Activated naive CD8-positive, alpha-beta T cell treated with anti-CD3 and anti-CD28 coated beads, Interleukin-2, amount 50 U/mL, for 24 hours (primary cell): ENCODE data around the gene NDUFAF8.

Experiments used
- ATAC-seq: fragments of 150-1000 bp; cut with Tn5 transposase; one replicate; pipeline ENCODE4 v1.10.0; 2021
- DNase-seq: peaks from one replicate; pipeline ENCODE4 v3.0.0; 2021
- H3K27ac Mint-ChIP-seq: one replicate; pipeline ENCODE4 v1.8.0; 2021; ENCODE audit warnings: mild to moderate bottlenecking, mixed read lengths
- H3K27me3 Mint-ChIP-seq: one replicate; pipeline ENCODE4 v1.8.0; 2021; ENCODE audit warnings: mixed read lengths
- H3K36me3 Mint-ChIP-seq: one replicate; pipeline ENCODE4 v1.8.0; 2021; ENCODE audit warnings: low read depth, mixed read lengths
- H3K4me1 Mint-ChIP-seq: one replicate; pipeline ENCODE4 v1.8.0; 2021; ENCODE audit warnings: mixed read lengths
- H3K4me3 Mint-ChIP-seq: one replicate; pipeline ENCODE4 v1.8.0; 2021; ENCODE audit warnings: mild to moderate bottlenecking, moderate library complexity, mixed read lengths
- H3K9me3 Mint-ChIP-seq: one replicate; pipeline ENCODE4 v1.8.0; 2021; ENCODE audit warnings: mixed read lengths

NDUFAF8 gene

GRCh38 chr17:81236784-81237183, 2.3 kb upstream of the NDUFAF8 start:
- no peaks in the 10 kb centered on the region for H3K9me3 Mint-ChIP-seq
- H3K27me3 Mint-ChIP-seq: no peaks in the 10 kb centered on the region
- no peak overlapping the region for H3K27ac Mint-ChIP-seq
- H3K36me3 Mint-ChIP-seq: peaks cover 14% of the 10 kb centered on the region
- H3K4me3 Mint-ChIP-seq: no peak overlapping the region
- H3K4me1 Mint-ChIP-seq: peaks cover 29% of the 10 kb centered on the region
- ATAC-seq (no peak), DNase-seq (no peak)

DNA sequence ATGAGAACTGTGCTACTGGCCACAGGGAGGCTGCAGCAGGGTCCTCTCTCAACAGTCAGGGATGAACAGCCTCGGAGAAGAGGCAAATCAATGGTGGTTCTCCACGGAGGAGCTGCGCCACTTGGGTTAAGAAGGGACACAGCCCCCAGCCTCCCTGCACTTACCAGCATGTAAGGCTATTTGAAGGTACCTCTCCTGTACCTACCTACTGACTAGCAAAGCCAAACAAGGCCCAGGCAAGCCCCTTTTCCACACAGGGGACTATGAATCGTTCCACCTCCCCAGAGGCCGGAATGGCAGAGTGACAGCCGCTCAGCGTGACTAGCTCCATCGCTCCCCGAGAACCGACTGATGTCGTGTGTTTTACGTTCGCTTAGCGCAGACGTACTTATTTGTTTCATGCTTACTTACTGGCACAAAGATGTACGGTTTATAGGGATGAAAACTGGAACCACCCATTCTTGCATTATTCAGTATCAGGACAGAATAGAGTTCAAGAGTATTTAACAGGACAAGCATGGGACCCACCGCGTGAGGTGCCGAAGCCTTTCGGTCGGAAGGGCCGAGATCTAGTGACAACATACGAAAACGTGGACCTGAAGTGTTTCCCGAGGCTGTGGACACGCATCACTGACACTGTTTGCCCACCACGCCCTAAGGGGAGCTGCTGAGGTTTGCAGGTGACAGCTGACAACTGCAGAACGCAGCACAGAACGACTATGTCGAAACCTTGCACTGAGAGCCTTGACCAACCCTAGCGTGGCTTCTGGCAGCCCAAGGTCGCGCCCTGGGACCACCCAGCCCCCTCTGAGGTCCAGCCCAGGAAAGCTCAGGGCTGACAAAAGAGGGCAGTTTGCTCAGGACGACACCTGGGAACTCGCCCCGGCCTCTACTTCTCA, 1.3 kb upstream of the NDUFAF8 start:
- no peak for DNase-seq
- H3K9me3 Mint-ChIP-seq: no peaks in the 10 kb centered on the region
- H3K27me3 Mint-ChIP-seq: no peaks in the 10 kb centered on the region
- ATAC-seq: no peak
- H3K27ac Mint-ChIP-seq: peak overlapping the region; percentile 59
- peaks cover 34% of the 10 kb centered on the region for H3K4me1 Mint-ChIP-seq
- H3K4me3 Mint-ChIP-seq: peak overlapping the region; percentile 82
- H3K36me3 Mint-ChIP-seq: peaks cover 14% of the 10 kb centered on the region

DNA sequence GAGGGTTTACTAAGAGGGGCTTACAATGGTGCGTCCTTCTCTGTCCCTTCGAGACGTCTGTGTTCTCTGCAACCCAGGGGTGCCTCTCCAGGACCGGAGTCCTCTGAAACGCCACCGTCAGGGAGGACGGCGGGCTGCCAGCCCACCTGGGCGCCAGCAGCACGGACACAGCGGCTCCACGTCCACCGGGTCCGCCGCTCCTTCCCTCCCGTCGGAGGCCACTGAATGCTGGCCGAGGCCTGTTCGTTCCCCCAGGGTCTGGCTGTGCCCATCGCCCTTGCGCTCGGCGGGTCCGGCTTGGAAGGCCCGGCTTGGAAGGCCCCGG, 666 bp upstream of the NDUFAF8 start:
- Mint-ChIP-seq H3K9me3 (no peaks in the 10 kb centered on the region), H3K4me1 (peaks cover 34% of the 10 kb centered on the region), H3K4me3 (peak overlapping the region; percentile 82), H3K36me3 (peaks cover 14% of the 10 kb centered on the region), H3K27me3 (no peaks in the 10 kb centered on the region), H3K27ac (no peak overlapping the region)
- DNase-seq (no peak), ATAC-seq (no peak)

- peak; percentile 7 for ATAC-seq
- DNase-seq: peak; percentile 56
- H3K36me3 Mint-ChIP-seq: peaks cover 14% of the 10 kb centered on the region
- no peaks in the 10 kb centered on the region for H3K27me3 Mint-ChIP-seq
- peaks cover 36% of the 10 kb centered on the region for H3K4me1 Mint-ChIP-seq
- no peaks in the 10 kb centered on the region for H3K9me3 Mint-ChIP-seq
- H3K27ac Mint-ChIP-seq: peak overlapping the region; percentile 92
- peak overlapping the region; percentile 92 for H3K4me3 Mint-ChIP-seq
Observed at GRCh38 chr17:81239714-81240555, 817 bp downstream of the NDUFAF8 start.

- Mint-ChIP-seq H3K9me3 (no peaks in the 10 kb centered on the region), H3K27ac (peak overlapping the region; percentile 33), H3K27me3 (no peaks in the 10 kb centered on the region), H3K36me3 (peaks cover 14% of the 10 kb centered on the region), H3K4me1 (peaks cover 36% of the 10 kb centered on the region), H3K4me3 (peak overlapping the region; percentile 92)
- no peak for ATAC-seq
- DNase-seq: no peak
Observed at GRCh38 chr17:81240761-81241160, 1.6 kb downstream of the NDUFAF8 start.

GRCh38 chr17:81241203-81241602, 2.1 kb downstream of the NDUFAF8 start:
- no peaks in the 10 kb centered on the region for H3K27me3 Mint-ChIP-seq
- H3K36me3 Mint-ChIP-seq: peaks cover 14% of the 10 kb centered on the region
- DNase-seq (no peak), ATAC-seq (no peak)
- peak overlapping the region; percentile 92 for H3K4me3 Mint-ChIP-seq
- peaks cover 34% of the 10 kb centered on the region for H3K4me1 Mint-ChIP-seq
- no peak overlapping the region for H3K27ac Mint-ChIP-seq
- no peaks in the 10 kb centered on the region for H3K9me3 Mint-ChIP-seq

- Mint-ChIP-seq H3K27me3 (no peaks in the 10 kb centered on the region), H3K4me3 (peak overlapping the region; percentile 92), H3K4me1 (peaks cover 33% of the 10 kb centered on the region), H3K9me3 (no peaks in the 10 kb centered on the region), H3K27ac (peak overlapping the region; percentile 54), H3K36me3 (peaks cover 14% of the 10 kb centered on the region)
- ATAC-seq (peak; percentile 12), DNase-seq (peak; percentile 83)
Observed at GRCh38 chr17:81241648-81242420, 2.7 kb downstream of the NDUFAF8 start.

DNA sequence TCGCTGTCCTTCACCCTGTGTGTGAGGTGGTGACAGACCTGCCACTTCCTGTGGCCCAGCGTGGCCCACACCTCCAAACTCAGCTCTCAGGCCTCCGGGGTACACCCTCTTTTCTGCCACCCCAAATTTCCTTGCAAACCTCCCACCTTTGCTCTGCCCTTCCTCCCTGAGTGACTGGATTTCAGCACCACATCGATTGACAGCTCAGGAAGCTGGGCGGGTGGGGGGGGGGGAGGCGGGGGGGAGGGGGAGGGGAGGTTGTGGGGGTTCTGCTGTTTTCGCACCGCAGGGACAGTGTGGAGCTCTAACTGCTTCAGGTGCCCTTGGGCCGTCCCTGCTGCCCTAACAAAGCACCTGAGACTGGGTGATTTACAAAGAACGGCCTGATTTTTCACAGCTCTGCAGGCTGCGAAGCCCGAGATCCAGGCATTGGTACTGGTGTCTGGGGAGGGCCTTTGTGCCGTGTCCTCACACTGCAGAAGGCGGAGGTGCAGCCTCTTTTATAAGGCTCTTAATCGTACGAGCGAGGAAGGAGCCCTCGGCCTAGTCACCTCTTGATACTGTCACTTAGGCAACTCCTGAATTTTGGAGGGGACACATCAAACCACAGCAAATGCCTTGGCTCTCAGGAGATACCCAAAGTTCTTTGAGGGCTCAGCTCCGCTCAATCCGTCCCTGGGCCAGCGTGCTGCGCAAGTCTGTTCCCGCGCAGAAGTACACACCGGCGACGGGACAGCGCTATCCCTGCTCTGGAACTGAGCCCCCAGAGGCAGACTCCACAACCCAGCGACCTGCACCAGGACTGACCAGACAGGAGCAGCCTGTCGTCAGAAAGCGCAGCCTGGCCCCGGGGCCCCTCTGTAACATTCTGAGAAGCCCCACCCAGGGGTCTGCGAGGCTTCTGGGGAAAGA, 3.6 kb downstream of the NDUFAF8 start:
- Mint-ChIP-seq H3K36me3 (peaks cover 14% of the 10 kb centered on the region), H3K27me3 (no peaks in the 10 kb centered on the region), H3K9me3 (no peaks in the 10 kb centered on the region), H3K4me1 (peaks cover 27% of the 10 kb centered on the region), H3K27ac (peak overlapping the region; percentile 54), H3K4me3 (no peak overlapping the region)
- no peak for ATAC-seq
- DNase-seq: no peak

- H3K36me3 Mint-ChIP-seq: peaks cover 14% of the 10 kb centered on the region
- peaks cover 22% of the 10 kb centered on the region for H3K4me1 Mint-ChIP-seq
- H3K4me3 Mint-ChIP-seq: no peak overlapping the region
- no peaks in the 10 kb centered on the region for H3K27me3 Mint-ChIP-seq
- no peak overlapping the region for H3K27ac Mint-ChIP-seq
- no peaks in the 10 kb centered on the region for H3K9me3 Mint-ChIP-seq
- ATAC-seq (no peak), DNase-seq (no peak)
Observed at GRCh38 chr17:81243333-81243664, 4.2 kb downstream of the NDUFAF8 start.

GRCh38 chr17:81244358-81245023, 5.4 kb downstream of the NDUFAF8 start:
- DNase-seq (no peak), ATAC-seq (no peak)
- peaks cover 22% of the 10 kb centered on the region for H3K4me1 Mint-ChIP-seq
- H3K27ac Mint-ChIP-seq: peak overlapping the region; percentile 14
- peaks cover 14% of the 10 kb centered on the region for H3K36me3 Mint-ChIP-seq
- H3K9me3 Mint-ChIP-seq: no peaks in the 10 kb centered on the region
- H3K27me3 Mint-ChIP-seq: no peaks in the 10 kb centered on the region
- no peak overlapping the region for H3K4me3 Mint-ChIP-seq

GRCh38 chr17:81245024-81245664, 6.0 kb downstream of the NDUFAF8 start:
- peaks cover 9% of the 10 kb centered on the region for H3K36me3 Mint-ChIP-seq

DNA sequence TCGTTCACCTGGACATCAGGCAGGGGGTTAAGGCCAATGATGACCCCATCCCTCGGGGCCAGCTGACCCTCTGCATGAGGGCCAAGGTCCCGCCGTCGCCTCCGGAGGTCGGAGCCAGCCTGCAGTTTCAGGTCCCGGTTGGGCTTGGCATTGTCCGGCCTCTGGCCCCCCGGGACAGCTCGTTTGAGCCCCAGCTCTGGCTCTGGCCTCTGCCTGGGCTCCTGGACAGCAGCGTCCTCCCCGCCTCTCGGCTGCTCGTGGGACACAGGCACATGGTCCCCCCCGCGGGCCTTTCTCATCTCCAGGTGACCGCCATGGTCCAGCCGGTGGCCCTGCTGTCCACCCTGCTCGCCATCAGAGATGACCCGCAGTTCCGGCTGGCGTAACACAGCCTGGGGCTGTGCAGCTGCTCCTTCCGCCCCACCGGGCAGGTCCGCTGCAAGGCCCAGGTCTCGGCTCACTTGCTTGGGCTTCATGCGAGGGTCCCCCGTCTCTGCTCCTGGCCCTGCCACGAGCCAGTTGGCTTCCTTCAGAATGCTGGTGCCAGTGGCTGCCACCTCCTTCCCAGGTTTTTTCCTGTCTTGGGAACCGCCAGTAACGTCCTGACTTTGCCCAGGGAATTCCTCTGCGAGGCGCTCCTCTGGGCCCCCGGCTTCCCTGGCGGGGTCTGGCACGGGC, 6.7 kb downstream of the NDUFAF8 start:
- Mint-ChIP-seq H3K27ac (no peak overlapping the region), H3K36me3 (peaks cover 7% of the 10 kb centered on the region), H3K27me3 (no peaks in the 10 kb centered on the region), H3K4me1 (peaks cover 16% of the 10 kb centered on the region), H3K9me3 (no peaks in the 10 kb centered on the region), H3K4me3 (no peak overlapping the region)
- ATAC-seq: no peak
- no peak for DNase-seq

More at GRCh38 chr17:81245024-81245664, 6.0 kb downstream of the NDUFAF8 start:
- Mint-ChIP-seq H3K27ac (peak overlapping the region; percentile 14), H3K9me3 (no peaks in the 10 kb centered on the region), H3K27me3 (no peaks in the 10 kb centered on the region), H3K4me3 (no peak overlapping the region), H3K4me1 (peaks cover 20% of the 10 kb centered on the region)
- no peak for DNase-seq
- ATAC-seq: no peak

GRCh38 chr17:81246343-81246670, 7.2 kb downstream of the NDUFAF8 start:
- Mint-ChIP-seq H3K36me3 (peaks cover 5% of the 10 kb centered on the region), H3K4me3 (no peak overlapping the region), H3K4me1 (peaks cover 12% of the 10 kb centered on the region), H3K27ac (no peak overlapping the region), H3K9me3 (no peaks in the 10 kb centered on the region), H3K27me3 (no peaks in the 10 kb centered on the region)
- ATAC-seq (no peak), DNase-seq (no peak)
